SU-DHL-6 (cell line): Measurements from ENCODE around the gene SBK3.

Experiments
- H2AFZ ChIP-seq: fragments of 200-600 bp; sonication (generic); 2 replicates; pipeline ENCODE4 v1.6.1; 2014; ENCODE audit warnings: low read depth, mild to moderate bottlenecking, moderate library complexity, mixed read lengths, antibody characterized with exemption, low read length; ENCODE audit not compliant: severe bottlenecking
- H3F3A ChIP-seq: fragments of 200-600 bp; shearing (Covaris generic); 2 replicates; pipeline ENCODE4 v1.6.0; 2016; ENCODE audit warnings: antibody characterized with exemption, mild to moderate bottlenecking; ENCODE audit not compliant: insufficient read depth
- H3K27ac ChIP-seq: fragments of 200-600 bp; sonication (generic); 2 replicates; pipeline ENCODE4 v1.5.1; 2016; ENCODE audit warnings: low read depth, mild to moderate bottlenecking, low read length, moderate library complexity, mixed read lengths
- H3K27me3 ChIP-seq: fragments of 200-600 bp; sonication (generic), shearing (Covaris generic); 2 replicates; pipeline ENCODE4 v1.6.0; 2014; ENCODE audit warnings: mild to moderate bottlenecking, low read length
- H3K36me3 ChIP-seq: fragments of 200-600 bp; sonication (generic); 2 replicates; pipeline ENCODE4 v1.6.1; 2014; ENCODE audit warnings: mild to moderate bottlenecking, low read length, mixed read lengths
- H3K4me2 ChIP-seq: fragments of 300-600, 200-600 bp; shearing (Covaris generic), sonication (generic); 2 replicates; pipeline ENCODE4 v1.6.0; 2014; ENCODE audit warnings: low read length, low read depth, mild to moderate bottlenecking; ENCODE audit not compliant: poor library complexity, severe bottlenecking
- H3K4me3 ChIP-seq: fragments of 200-600 bp; sonication (generic); 2 replicates; pipeline ENCODE4 v1.5.1; 2014; ENCODE audit warnings: antibody characterized with exemption, low read length, mild to moderate bottlenecking, mixed read lengths; ENCODE audit not compliant: insufficient read depth, poor library complexity, severe bottlenecking
- H3K79me2 ChIP-seq: fragments of 200-600 bp; sonication (generic); 2 replicates; pipeline ENCODE4 v1.6.1; 2014; ENCODE audit warnings: mild to moderate bottlenecking, low read length, moderate library complexity; ENCODE audit not compliant: insufficient read depth
- H3K9ac ChIP-seq: fragments of 200-600 bp; sonication (generic); 2 replicates; pipeline ENCODE4 v1.7.0; 2014; ENCODE audit warnings: mild to moderate bottlenecking, low read length
- H3K9me2 ChIP-seq: fragments of 200-600 bp; sonication (generic); replicated peaks from 2 replicates; pipeline ENCODE4 v1.6.1; 2014; ENCODE audit warnings: low read length; ENCODE audit not compliant: insufficient read depth
- H3K9me3 ChIP-seq: fragments of 200-600 bp; sonication (generic); 2 replicates; pipeline ENCODE4 v1.6.1; 2014; ENCODE audit warnings: low read length, mixed read lengths; ENCODE audit not compliant: insufficient read depth
- H4K20me1 ChIP-seq: fragments of 200-600 bp; sonication (generic); 2 replicates; pipeline ENCODE4 v1.6.1; 2014; ENCODE audit warnings: low read depth, mild to moderate bottlenecking, antibody characterized with exemption, low read length, moderate library complexity, mixed read lengths
- CTCF ChIP-seq: fragments of 200-600 bp; sonication (generic); IDR thresholded peaks from one replicate; pipeline ENCODE4 v1.5.1; 2017; ENCODE audit warnings: antibody characterized with exemption, mild to moderate bottlenecking, low read length, moderate library complexity; ENCODE audit not compliant: insufficient read depth, poor library complexity, severe bottlenecking
- EZH2phosphoT487 ChIP-seq: fragments of 200-600 bp; sonication (generic), shearing (Covaris generic); conservative IDR thresholded peaks from 2 replicates; pipeline ENCODE4 v1.6.1; 2018; ENCODE audit warnings: mild to moderate bottlenecking, antibody characterized with exemption, low read length, moderate library complexity, mixed read lengths

Gene SBK3

GRCh38 chr19:55493645-55494171 is 51.6 kb downstream of the SBK3 start:
- Histone ChIP-seq H3K4me3 (no peak overlapping the region), H3K4me2 (no peak overlapping the region), H3K9me2 (no peaks in the 10 kb centered on the region)

GRCh38 chr19:55493052-55493644 is 52.2 kb downstream of the SBK3 start:
- Histone ChIP-seq H3F3A (no peaks in the 10 kb centered on the region), H2AFZ (no peak overlapping the region), H3K4me3 (no peak overlapping the region), H3K79me2 (no peaks in the 10 kb centered on the region), H3K9me3 (no peaks in the 10 kb centered on the region), H3K36me3 (no peaks in the 10 kb centered on the region), H3K9ac (no peak overlapping the region), H3K4me2 (no peak overlapping the region), H4K20me1 (no peaks in the 10 kb centered on the region), H3K9me2 (no peaks in the 10 kb centered on the region), H3K27me3 (no peaks in the 10 kb centered on the region), H3K27ac (no peak overlapping the region)
- TF ChIP-seq CTCF (no peak), EZH2phosphoT487 (no peak)

More at GRCh38 chr19:55493645-55494171, 51.6 kb downstream of the SBK3 start:
- Histone ChIP-seq H3K36me3 (no peaks in the 10 kb centered on the region), H2AFZ (no peak overlapping the region), H3K79me2 (no peaks in the 10 kb centered on the region), H4K20me1 (no peaks in the 10 kb centered on the region), H3F3A (no peaks in the 10 kb centered on the region), H3K9me3 (no peaks in the 10 kb centered on the region), H3K9ac (no peak overlapping the region), H3K27ac (no peak overlapping the region), H3K27me3 (no peaks in the 10 kb centered on the region)
- TF ChIP-seq CTCF (no peak), EZH2phosphoT487 (no peak)

- Histone ChIP-seq H2AFZ (no peak overlapping the region), H3K27ac (no peak overlapping the region), H4K20me1 (no peaks in the 10 kb centered on the region), H3K4me3 (no peak overlapping the region), H3K27me3 (no peaks in the 10 kb centered on the region), H3F3A (no peaks in the 10 kb centered on the region), H3K9me2 (no peaks in the 10 kb centered on the region), H3K36me3 (no peaks in the 10 kb centered on the region), H3K4me2 (no peak overlapping the region), H3K79me2 (no peaks in the 10 kb centered on the region), H3K9me3 (no peaks in the 10 kb centered on the region), H3K9ac (no peak overlapping the region)
- TF ChIP-seq CTCF, result no peak
- no peak for TF ChIP-seq EZH2phosphoT487
Observed at GRCh38 chr19:55492362-55492944, 52.9 kb downstream of the SBK3 start.
